ENCODE measurements around the gene PLAU. TPM values are rescaled to one million over a fixed set of nuclear protein-coding genes. Genes with fewer than 3 reads are reported as not detected.

The PLAU gene
- total and polyA plus RNA-seq, 9 of the 15 experiments (the other 6 are each of a cell fraction or from before 2014, with no cell fraction given), result 2.1 to 16.9 (median 3.3) TPM

- no TSS peak for BruUV-seq (replicated peaks)
- 37% methylated on average over 6 of the region's 6 CpGs for WGBS (ENCODE audit: insufficient coverage, low coverage, missing lambda C conversion rate)
- DNase-seq (ENCODE audit: extremely low read depth in 1 of 4, low spot score in 3 of 4), result peak in 1 of 4 experiments; percentile 56
- intact Hi-C loops (cut with micrococcal nuclease), result no loop called here
- FAIRE-seq, result peak; percentile 76
- Histone ChIP-seq H3K36me3 (ENCODE audit: control insufficient read depth, insufficient read depth, low read length) (no peaks in the 10 kb centered on the region), H3K9ac (ENCODE audit: insufficient read depth in 1 of 2, low read depth in 2 of 2, low read length in 2 of 2) (peak overlapping the region; percentile 10 to 57; a peak in 2 of 4 replicates), H2AFZ (ENCODE audit: low read depth, low read length) (peak overlapping the region; percentile 81), H3K27me3 (ENCODE audit: control insufficient read depth in 2 of 2, insufficient read depth in 2 of 2, low read length in 2 of 2) (no peaks in the 10 kb centered on the region), H4K20me1 (replicated peaks; ENCODE audit: control insufficient read depth, insufficient read depth, low read length) (no peaks in the 10 kb centered on the region), H3K79me2 (ENCODE audit: control insufficient read depth, insufficient read depth, low read length) (no peaks in the 10 kb centered on the region), H3K9me1 (ENCODE audit: control insufficient read depth, insufficient read depth, low read length) (no peaks in the 10 kb centered on the region), H3K4me3 (no peak overlapping the region), H3K4me2 (ENCODE audit: insufficient read depth, low read length) (0 out of 2 replicates have a peak overlapping the region, but pooled peaks have one; percentile 15), H3K27ac (ENCODE audit: extremely low read depth, low read depth, low read length) (peak overlapping the region; percentile 36; the same call in 2 of the 3 replicates), H3K9me3 (replicated peaks; ENCODE audit: control insufficient read depth, insufficient read depth, low read depth, low read length) (no peaks in the 10 kb centered on the region), H3K4me1 (replicated peaks in 1 of 2; ENCODE audit: control insufficient read depth in 2 of 2, insufficient read depth in 2 of 2, low read length in 2 of 2) (peaks cover 11 to 19% of the 10 kb centered on the region in 2 experiments; a peak in 4 of 5 replicates)
- in situ Hi-C loops (cut with MboI), result no loop called here
- ATAC-seq, result peak; percentile 64
- CTCF ChIA-PET (ENCODE audit: low intra/inter-chr PET ratio), result no interaction called here
- POLR2A ChIA-PET, result interaction anchor here (0.6 to 1.8 kb wide), 16 partner anchors 8 to 170 kb away, joined by 3 to 7 read pairs (median 3); partner anchors contain the start of genes CAMK2G and VCL
- TF ChIP-seq ZNF592 (IDR thresholded peaks at IDR 0.05), result peak; percentile 58; the same call in 1 of the 2 replicates
- TF ChIP-seq ATF3 (IDR thresholded peaks at IDR 0.05), result 0 out of 2 replicates have a peak, but pooled peaks have one; percentile 25
- no peak for TF ChIP-seq ATF3 (CRISPR knock-in tag; conservative IDR thresholded peaks at IDR 0.05)
- peak; percentile 50; the same call in 1 of the 2 replicates for TF ChIP-seq EP300 (IDR thresholded peaks at IDR 0.05; ENCODE audit: low read length)
- TF ChIP-seq ADNP (tag; IDR thresholded peaks at IDR 0.05), result 0 out of 2 replicates have a peak, but pooled peaks have one; percentile 43
- no peak for TF ChIP-seq DNMT1 (IDR thresholded peaks at IDR 0.05)
- peak; percentile 49; the same call in 1 of the 2 replicates for TF ChIP-seq SOX6 (IDR thresholded peaks at IDR 0.05)
- TF ChIP-seq TAL1 (IDR thresholded peaks at IDR 0.05), result peak; percentile 26; the same call in 1 of the 2 replicates
- peak; percentile 57 for TF ChIP-seq TCF3 (CRISPR knock-in tag; IDR thresholded peaks at IDR 0.05)
- 0 out of 2 replicates have a peak, but pooled peaks have one; percentile 23 for TF ChIP-seq DPF2 (IDR thresholded peaks at IDR 0.05)
- TF ChIP-seq CBFA2T3 (IDR thresholded peaks at IDR 0.05), result peak; percentile 68
- TF ChIP-seq POLR2G (IDR thresholded peaks at IDR 0.05; ENCODE audit: low read depth, low read length), result no peak
- peak; percentile 75; the same call in 1 of the 2 replicates for TF ChIP-seq HMBOX1 (IDR thresholded peaks at IDR 0.05)
- no peak for TF ChIP-seq CREB5 (CRISPR knock-in tag; IDR thresholded peaks at IDR 0.05)
- peak; percentile 53 for TF ChIP-seq ARID1B (IDR thresholded peaks at IDR 0.05)
Measured at GRCh38 chr10:73894245-73894971, 16.5 kb upstream of the PLAU start.

All from K562 (cell line).